Measurements from ENCODE around the gene TTLL8.

DNA sequence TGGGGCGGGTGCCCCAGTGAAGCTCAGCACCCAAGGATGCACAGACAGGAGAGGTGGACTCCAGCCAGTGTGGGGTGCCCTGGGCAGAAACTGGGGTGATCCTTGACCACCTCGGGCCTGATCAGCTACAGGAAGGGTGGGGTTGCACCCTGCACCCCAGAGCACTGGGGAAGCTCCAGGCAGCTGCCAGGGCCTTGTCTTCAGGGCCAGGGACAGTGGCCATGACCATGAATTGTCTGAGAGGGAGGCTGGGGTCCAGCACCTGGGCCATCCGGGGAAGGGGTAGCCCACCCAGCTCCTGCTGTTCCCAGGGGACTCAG lies 63.1 kb downstream of the TTLL8 start:
- TF ChIP-seq, protein P1, sequence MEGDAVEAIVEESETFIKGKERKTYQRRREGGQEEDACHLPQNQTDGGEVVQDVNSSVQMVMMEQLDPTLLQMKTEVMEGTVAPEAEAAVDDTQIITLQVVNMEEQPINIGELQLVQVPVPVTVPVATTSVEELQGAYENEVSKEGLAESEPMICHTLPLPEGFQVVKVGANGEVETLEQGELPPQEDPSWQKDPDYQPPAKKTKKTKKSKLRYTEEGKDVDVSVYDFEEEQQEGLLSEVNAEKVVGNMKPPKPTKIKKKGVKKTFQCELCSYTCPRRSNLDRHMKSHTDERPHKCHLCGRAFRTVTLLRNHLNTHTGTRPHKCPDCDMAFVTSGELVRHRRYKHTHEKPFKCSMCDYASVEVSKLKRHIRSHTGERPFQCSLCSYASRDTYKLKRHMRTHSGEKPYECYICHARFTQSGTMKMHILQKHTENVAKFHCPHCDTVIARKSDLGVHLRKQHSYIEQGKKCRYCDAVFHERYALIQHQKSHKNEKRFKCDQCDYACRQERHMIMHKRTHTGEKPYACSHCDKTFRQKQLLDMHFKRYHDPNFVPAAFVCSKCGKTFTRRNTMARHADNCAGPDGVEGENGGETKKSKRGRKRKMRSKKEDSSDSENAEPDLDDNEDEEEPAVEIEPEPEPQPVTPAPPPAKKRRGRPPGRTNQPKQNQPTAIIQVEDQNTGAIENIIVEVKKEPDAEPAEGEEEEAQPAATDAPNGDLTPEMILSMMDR (tag by site-specific recombination; IDR thresholded peaks at IDR 0.05), result no peak
- no peak for TF ChIP-seq ZNF138 (tag by site-specific recombination; IDR thresholded peaks at IDR 0.05; ENCODE audit: borderline replicate concordance)
- no peak for TF ChIP-seq ZNF549 (tag by site-specific recombination; IDR thresholded peaks at IDR 0.05)
- TF ChIP-seq ZNF513 (tag by site-specific recombination; IDR thresholded peaks at IDR 0.05), result no peak
- no peak for TF ChIP-seq GLI2 (tag by site-specific recombination; IDR thresholded peaks at IDR 0.05; ENCODE audit: borderline replicate concordance, low read depth)
- TF ChIP-seq ZNF837 (tag by site-specific recombination; IDR thresholded peaks at IDR 0.05), result no peak
- no peak for TF ChIP-seq ZNF776 (tag by site-specific recombination; IDR thresholded peaks at IDR 0.05; ENCODE audit: borderline replicate concordance)
- no peak for TF ChIP-seq ZNF768 (tag by site-specific recombination; IDR thresholded peaks at IDR 0.05)
- TF ChIP-seq ZBTB44 (tag by site-specific recombination; IDR thresholded peaks at IDR 0.05), result no peak

Measured in HEK293 (cell line).